Smooth muscle cell (in vitro differentiated cells): ENCODE measurements around the gene ATP8B3. TPM values are rescaled to one million over a fixed set of nuclear protein-coding genes. Genes with fewer than 3 reads are reported as not detected.

ENCODE experiments used
- DNase-seq: peaks from one replicate; lab custom pipeline; 2025; ENCODE audit not compliant: unreplicated experiment; lab: John Stamatoyannopoulos, UW
- H2AFZ ChIP-seq: fragments of 200-600 bp; sonication (generic); 2 replicates; pipeline ENCODE4 v1.6.0; 2016; ENCODE audit warnings: antibody characterized with exemption, low read depth, mild to moderate bottlenecking
- H3F3A ChIP-seq: fragments of 200-600 bp; sonication (generic); 2 replicates; pipeline ENCODE4 v1.6.0; 2017; ENCODE audit warnings: antibody characterized with exemption, low read depth
- H3K27ac ChIP-seq: fragments of 200-600 bp; sonication (generic); 2 replicates; pipeline ENCODE4 v1.5.1; 2016; ENCODE audit warnings: low read depth, mild to moderate bottlenecking
- H3K27me3 ChIP-seq: fragments of 200-600 bp; sonication (generic); 2 replicates; pipeline ENCODE4 v1.6.1; 2016; ENCODE audit warnings: low read depth, mild to moderate bottlenecking
- H3K36me3 ChIP-seq: fragments of 200-600 bp; sonication (generic); 2 replicates; pipeline ENCODE4 v1.5.1; 2016; ENCODE audit warnings: low read depth
- H3K4me1 ChIP-seq: fragments of 200-600 bp; sonication (generic); 2 replicates; pipeline ENCODE4 v1.5.1; 2016; ENCODE audit warnings: low read depth
- H3K4me2 ChIP-seq: fragments of 200-600 bp; sonication (generic); 2 replicates; pipeline ENCODE4 v1.6.0; 2016; ENCODE audit warnings: mild to moderate bottlenecking
- H3K4me3 ChIP-seq: fragments of 200-600 bp; sonication (generic); 2 replicates; pipeline ENCODE4 v1.5.1; 2016; ENCODE audit warnings: mild to moderate bottlenecking
- H3K79me2 ChIP-seq: fragments of 200-600 bp; sonication (generic); 2 replicates; pipeline ENCODE4 v1.6.0; 2016; ENCODE audit warnings: low read depth, mild to moderate bottlenecking
- H3K9ac ChIP-seq: fragments of 200-600 bp; sonication (generic); 2 replicates; pipeline ENCODE4 v1.6.0; 2016; ENCODE audit warnings: low read depth
- H3K9me3 ChIP-seq: fragments of 200-600 bp; sonication (generic); replicated peaks from 2 replicates; pipeline ENCODE4 v1.5.1; 2016; ENCODE audit warnings: low read depth
- H4K20me1 ChIP-seq: fragments of 200-600 bp; sonication (generic); 2 replicates; pipeline ENCODE4 v1.6.0; 2016; ENCODE audit warnings: low read depth
- WGBS: methylation state at CpG from one replicate; pipeline ENCODE4 v1.1.7; 2016; ENCODE audit warnings: low lambda C conversion rate; 5-methylcytosine and 5-hydroxymethylcytosine counted together
- polyA plus RNA-seq: library from polyadenylated mRNA; unstranded; fragments of >200 nt; fragmentation: Nextera tagmentation; extraction: Ambion mirVana; gene quantifications from 2 replicates; pipeline ENCODE4 v1.2.1, GENCODE V29; 2016
- total RNA-seq: library from RNA; depleted of rRNA; stranded (reverse); fragments of >200 nt; gene quantifications from 2 replicates; pipeline ENCODE4 v1.2.3, GENCODE V29; 2014
- TF ChIP-seq, protein P1 (sequence below): fragments of 200-600 bp; sonication (generic); IDR thresholded peaks from 2 replicates; pipeline ENCODE4 v1.5.1; 2017; ENCODE audit warnings: borderline replicate concordance, mild to moderate bottlenecking, antibody characterized with exemption; ENCODE audit not compliant: insufficient read depth, poor library complexity, severe bottlenecking

ATP8B3 gene
- total and polyA plus RNA-seq, 2 experiments from 2014 or later = 2.8 to 3.9 TPM

DNA sequence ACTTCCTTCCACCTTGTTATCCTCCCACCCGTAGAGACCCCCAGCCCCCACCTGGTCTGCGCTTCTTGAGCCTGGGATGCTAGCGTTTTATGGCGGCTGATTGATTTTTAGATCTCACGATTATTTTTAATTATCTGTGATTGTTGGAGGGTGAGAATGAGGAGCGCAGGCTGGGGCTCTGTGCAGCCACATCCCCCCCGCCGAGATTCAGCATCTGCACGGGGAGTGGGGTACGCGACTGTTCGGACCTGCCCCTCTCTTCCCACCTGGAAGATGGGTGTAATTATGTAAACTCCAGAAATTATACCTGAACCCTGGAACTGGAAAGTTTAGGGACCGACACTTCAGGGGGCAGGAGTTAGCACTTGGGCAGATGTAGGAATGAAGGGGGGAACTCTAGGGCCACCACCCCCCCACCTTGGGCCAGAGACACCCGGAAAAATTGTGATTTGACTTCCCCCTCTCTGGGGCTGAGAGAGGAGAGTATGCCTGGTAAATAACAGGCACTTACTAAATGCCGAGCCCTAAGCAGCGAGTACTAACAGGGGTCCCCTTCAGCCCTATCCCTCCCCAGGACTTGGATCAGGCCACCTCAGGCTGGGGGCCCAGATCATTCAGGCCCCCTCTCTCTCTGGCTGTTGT, 60.6 kb downstream of the ATP8B3 start:
- no peak overlapping the region for H3K27ac ChIP-seq
- H3K4me1 ChIP-seq = peaks cover 15% of the 10 kb centered on the region
- peaks cover 2% of the 10 kb centered on the region for H3F3A ChIP-seq
- no peak overlapping the region for H2AFZ ChIP-seq
- H3K9ac ChIP-seq = no peak overlapping the region
- peaks cover 82% of the 10 kb centered on the region for H3K27me3 ChIP-seq
- no peak overlapping the region for H3K4me2 ChIP-seq
- DNase-seq = no peak
- H3K4me3 ChIP-seq = no peak overlapping the region
- no peaks in the 10 kb centered on the region for H3K79me2 ChIP-seq
- 23% methylated on average over 16 of the region's 16 CpGs for WGBS
- no peaks in the 10 kb centered on the region for H4K20me1 ChIP-seq
- TF ChIP-seq, protein P1, sequence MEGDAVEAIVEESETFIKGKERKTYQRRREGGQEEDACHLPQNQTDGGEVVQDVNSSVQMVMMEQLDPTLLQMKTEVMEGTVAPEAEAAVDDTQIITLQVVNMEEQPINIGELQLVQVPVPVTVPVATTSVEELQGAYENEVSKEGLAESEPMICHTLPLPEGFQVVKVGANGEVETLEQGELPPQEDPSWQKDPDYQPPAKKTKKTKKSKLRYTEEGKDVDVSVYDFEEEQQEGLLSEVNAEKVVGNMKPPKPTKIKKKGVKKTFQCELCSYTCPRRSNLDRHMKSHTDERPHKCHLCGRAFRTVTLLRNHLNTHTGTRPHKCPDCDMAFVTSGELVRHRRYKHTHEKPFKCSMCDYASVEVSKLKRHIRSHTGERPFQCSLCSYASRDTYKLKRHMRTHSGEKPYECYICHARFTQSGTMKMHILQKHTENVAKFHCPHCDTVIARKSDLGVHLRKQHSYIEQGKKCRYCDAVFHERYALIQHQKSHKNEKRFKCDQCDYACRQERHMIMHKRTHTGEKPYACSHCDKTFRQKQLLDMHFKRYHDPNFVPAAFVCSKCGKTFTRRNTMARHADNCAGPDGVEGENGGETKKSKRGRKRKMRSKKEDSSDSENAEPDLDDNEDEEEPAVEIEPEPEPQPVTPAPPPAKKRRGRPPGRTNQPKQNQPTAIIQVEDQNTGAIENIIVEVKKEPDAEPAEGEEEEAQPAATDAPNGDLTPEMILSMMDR = no peak
- H3K36me3 ChIP-seq = no peaks in the 10 kb centered on the region
- H3K9me3 ChIP-seq = no peaks in the 10 kb centered on the region

DNA sequence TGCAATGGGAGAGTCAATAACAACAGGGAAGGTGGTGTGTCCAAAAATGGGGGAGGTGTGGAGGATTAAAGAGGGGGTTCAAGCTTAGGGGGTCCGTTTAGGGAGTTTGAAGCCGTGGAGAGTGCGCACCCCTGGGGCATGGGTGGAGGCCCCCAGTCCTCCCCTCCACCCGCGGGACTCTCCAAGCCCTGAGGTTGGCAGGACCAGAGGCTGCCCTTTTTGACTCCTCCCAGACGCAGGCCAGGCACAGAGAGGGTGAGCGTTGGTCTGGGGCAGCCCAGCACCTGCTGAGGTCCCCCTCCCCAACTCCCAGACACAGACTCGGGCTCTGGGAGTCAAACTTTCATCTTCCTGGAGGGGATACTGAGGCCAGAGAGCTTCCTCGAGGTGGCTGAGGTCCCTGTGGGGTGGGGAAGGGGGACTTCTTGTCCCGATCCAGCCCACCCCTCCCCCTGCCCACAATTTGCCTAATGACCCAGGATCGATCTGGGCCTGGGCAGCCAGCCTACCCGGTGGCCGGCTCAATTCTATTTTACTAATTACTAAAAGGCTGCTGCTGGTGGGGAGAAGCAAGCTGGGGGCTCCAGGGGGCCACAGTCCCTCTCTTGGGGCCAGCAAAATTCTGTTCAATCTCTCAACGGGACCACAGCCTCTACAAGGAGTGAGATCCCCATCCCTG, 61.6 kb downstream of the ATP8B3 start:
- no peaks in the 10 kb centered on the region for H3K9me3 ChIP-seq
- H3K4me1 ChIP-seq = peaks cover 12% of the 10 kb centered on the region
- H3K79me2 ChIP-seq = no peaks in the 10 kb centered on the region
- TF ChIP-seq, protein P1 = no peak
- peaks cover 2% of the 10 kb centered on the region for H3F3A ChIP-seq
- no peak overlapping the region for H3K27ac ChIP-seq
- DNase-seq = no peak
- H3K4me2 ChIP-seq = no peak overlapping the region
- H2AFZ ChIP-seq = no peak overlapping the region
- H3K27me3 ChIP-seq = peaks cover 74% of the 10 kb centered on the region
- no peaks in the 10 kb centered on the region for H4K20me1 ChIP-seq
- no peaks in the 10 kb centered on the region for H3K36me3 ChIP-seq
- no peak overlapping the region for H3K4me3 ChIP-seq
- WGBS = 17% methylated on average over 14 of the region's 14 CpGs
- H3K9ac ChIP-seq = no peak overlapping the region

DNA sequence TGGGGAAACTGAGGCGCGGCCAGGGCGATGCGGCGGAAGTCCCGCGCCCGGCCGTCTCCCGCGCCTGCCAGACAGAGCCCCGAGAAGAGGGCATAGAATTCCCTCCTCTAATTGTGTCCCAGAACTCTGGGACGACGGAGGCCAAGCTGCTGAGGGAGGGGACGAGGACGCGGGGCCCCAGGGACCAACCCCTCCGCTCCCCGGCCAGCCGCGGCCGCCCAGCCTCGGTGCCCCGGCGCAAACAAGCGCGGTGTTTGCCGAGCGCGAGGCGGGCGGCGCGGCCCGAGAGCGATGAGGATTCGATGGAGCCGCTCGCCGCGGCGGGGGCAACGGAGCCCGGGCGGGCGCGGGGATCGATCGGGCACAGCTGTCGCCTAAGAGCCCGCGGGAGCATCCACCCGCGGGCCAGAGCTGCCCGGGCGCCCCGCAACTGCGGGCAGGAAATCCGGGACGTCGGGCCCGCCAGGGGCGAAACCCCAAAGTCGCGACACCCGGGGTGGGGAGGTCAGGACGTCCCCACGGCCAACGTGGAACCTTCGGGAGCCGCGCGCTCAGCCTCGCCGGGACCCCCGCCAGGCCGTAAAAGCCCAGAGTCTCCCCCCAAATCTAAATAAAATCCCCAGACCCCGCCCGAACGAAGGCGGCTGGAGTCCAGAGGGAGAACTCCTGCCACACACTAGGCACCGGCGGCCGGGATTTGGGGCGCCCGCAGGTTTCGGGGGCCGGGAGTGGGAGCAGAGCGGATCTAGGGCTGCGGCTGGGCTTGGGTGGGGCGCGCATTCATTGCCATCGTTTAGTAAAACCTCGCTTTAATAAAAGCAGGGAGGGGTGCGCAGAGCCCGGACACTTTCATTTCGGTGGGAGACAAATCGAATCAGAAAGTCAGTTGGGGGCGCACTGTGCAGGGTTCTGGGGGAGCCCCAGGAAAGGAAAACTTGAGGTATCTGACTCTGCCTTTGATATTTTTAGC, 62.4 kb downstream of the ATP8B3 start:
- H3K4me3 ChIP-seq = peak overlapping the region; percentile 8
- no peak overlapping the region for H3K9ac ChIP-seq
- no peaks in the 10 kb centered on the region for H3K9me3 ChIP-seq
- no peaks in the 10 kb centered on the region for H3K79me2 ChIP-seq
- H2AFZ ChIP-seq = no peak overlapping the region
- H4K20me1 ChIP-seq = no peaks in the 10 kb centered on the region
- no peak overlapping the region for H3K27ac ChIP-seq
- H3K4me1 ChIP-seq = peaks cover 4% of the 10 kb centered on the region
- TF ChIP-seq, protein P1 = no peak
- 7% methylated on average over 82 of the region's 99 CpGs for WGBS
- H3F3A ChIP-seq = peaks cover 2% of the 10 kb centered on the region
- H3K36me3 ChIP-seq = no peaks in the 10 kb centered on the region
- DNase-seq = no peak
- H3K4me2 ChIP-seq = peak overlapping the region; percentile 81
- peaks cover 74% of the 10 kb centered on the region for H3K27me3 ChIP-seq
